ENCODE results near the gene SULT4A1. TPM values are rescaled to one million over a fixed set of nuclear protein-coding genes. Genes with fewer than 3 reads are reported as not detected.

The SULT4A1 gene
- total RNA-seq, 4 donors from 2014 or later: not detected

- Histone ChIP-seq H3K27ac (no peak overlapping the region), H3K4me1 (no peaks in the 10 kb centered on the region), H3K9me3 (no peaks in the 10 kb centered on the region), H3K36me3 (no peaks in the 10 kb centered on the region), H3K4me3 (no peak overlapping the region), H3K27me3 (peaks cover 0 to 91% (median 0%) of the 10 kb centered on the region in 4 donors)
- WGBS, 2 donors: 74 to 77% methylated on average over 4 of the region's 17 CpGs
- intact Hi-C loops (cut with DNase I): no loop called here
- TF ChIP-seq CTCF (IDR thresholded peaks at IDR 0.05): no peak
- no peak for TF ChIP-seq POLR2A (IDR thresholded peaks at IDR 0.05)
- DNase-seq: no peak
These were observed 21.6 kb upstream of the SULT4A1 start for GRCh38 chr22:43883719-43884415.

- Histone ChIP-seq H3K4me1 (no peaks in the 10 kb centered on the region), H3K27me3 (peaks cover 0 to 91% (median 0%) of the 10 kb centered on the region in 4 donors), H3K9me3 (no peaks in the 10 kb centered on the region), H3K4me3 (no peak overlapping the region), H3K27ac (no peak overlapping the region), H3K36me3 (no peaks in the 10 kb centered on the region)
- no peak for DNase-seq
- intact Hi-C loops (cut with DNase I): no loop called here
- WGBS, 2 donors: 40 to 48% methylated on average over 7 to 11 of the region's 14 CpGs
- TF ChIP-seq POLR2A (IDR thresholded peaks at IDR 0.05) (no peak), CTCF (IDR thresholded peaks at IDR 0.05) (peak in 5 of 6 experiments; percentile 45 to 69 (median 48))
These were observed 20.8 kb upstream of the SULT4A1 start for GRCh38 chr22:43883012-43883661.

- H3K27ac ChIP-seq: no peak overlapping the region
- no peak for TF ChIP-seq CTCF (IDR thresholded peaks at IDR 0.05)
- TF ChIP-seq POLR2A (IDR thresholded peaks at IDR 0.05): no peak
- WGBS, 2 donors: 71 to 79% methylated on average over 7 to 8 of the region's 9 CpGs
- no peak for DNase-seq
- H3K4me1 ChIP-seq: no peaks in the 10 kb centered on the region
- intact Hi-C loops (cut with DNase I): no loop called here
- no peaks in the 10 kb centered on the region for H3K36me3 ChIP-seq
- H3K27me3 ChIP-seq: peaks cover 0 to 91% (median 0%) of the 10 kb centered on the region in 4 donors
- H3K9me3 ChIP-seq: no peaks in the 10 kb centered on the region
- H3K4me3 ChIP-seq: no peak overlapping the region
These were observed 19.9 kb upstream of the SULT4A1 start for GRCh38 chr22:43882122-43882767.

GRCh38 chr22:43881091-43882061 is 19.1 kb upstream of the SULT4A1 start:
- 81 to 92% methylated on average over 5 to 8 of the region's 19 CpGs for WGBS, 2 donors
- no peak overlapping the region for H3K4me3 ChIP-seq
- no peak overlapping the region for H3K27ac ChIP-seq
- intact Hi-C loops (cut with DNase I): no loop called here
- TF ChIP-seq CTCF (IDR thresholded peaks at IDR 0.05): no peak
- no peaks in the 10 kb centered on the region for H3K9me3 ChIP-seq
- no peaks in the 10 kb centered on the region for H3K4me1 ChIP-seq
- H3K36me3 ChIP-seq: no peaks in the 10 kb centered on the region
- peaks cover 0 to 91% (median 0%) of the 10 kb centered on the region in 4 donors for H3K27me3 ChIP-seq
- no peak for DNase-seq

Data from esophagus squamous epithelium (tissue), 5 donors.